Choroid plexus epithelial cell (primary cell): ENCODE data around the gene RTP5.
A peak's percentile ranks its signal among the peaks of the same experiment; 100 is the strongest.

Source experiments
- DNase-seq: peaks from one replicate; pipeline ENCODE4 v3.0.0-alpha.2; 2010; ENCODE audit warnings: low read depth
- H3K4me3 ChIP-seq: 2 replicates; pipeline ENCODE4 v1.5.1; 2011; ENCODE audit warnings: low read depth, mild to moderate bottlenecking, control low read depth, low read length, moderate library complexity
- CTCF ChIP-seq: conservative IDR thresholded peaks from 2 replicates; pipeline ENCODE4 v1.5.1; 2011; ENCODE audit warnings: low read depth, mild to moderate bottlenecking, control low read depth, inconsistent platforms, low read length, moderate library complexity

Gene RTP5

GRCh38 chr2:241898463-241899270 is 29.1 kb downstream of the RTP5 start:
- no peak for TF ChIP-seq CTCF
- DNase-seq: no peak
- H3K4me3 ChIP-seq: no peak overlapping the region

- no peak overlapping the region for H3K4me3 ChIP-seq
- no peak for TF ChIP-seq CTCF
- DNase-seq: no peak
Observed at GRCh38 chr2:241900251-241901017, 30.9 kb downstream of the RTP5 start.

GRCh38 chr2:241901018-241901380 is 31.5 kb downstream of the RTP5 start:
- TF ChIP-seq CTCF: no peak
- DNase-seq: no peak
- no peak overlapping the region for H3K4me3 ChIP-seq

GRCh38 chr2:241901500-241902351 is 32.2 kb downstream of the RTP5 start:
- H3K4me3 ChIP-seq: peak overlapping the region; percentile 39
- peak; percentile 14 for TF ChIP-seq CTCF
- DNase-seq: peak; percentile 19

GRCh38 chr2:241902357-241902991 is 32.9 kb downstream of the RTP5 start:
- TF ChIP-seq CTCF: no peak
- H3K4me3 ChIP-seq: peak overlapping the region; percentile 16
- DNase-seq: no peak
